Gastroesophageal sphincter (tissue), 4 donors: ENCODE results near the gene TMEM229A. TPM values are rescaled to one million over a fixed set of nuclear protein-coding genes. Genes with fewer than 3 reads are reported as not detected.
"Not testable (repeated sequence)": the region's sequence is repeated elsewhere in the genome, so short reads cannot be mapped to it uniquely, and the experiment has no call there.

Experiments
- ATAC-seq: fragments of 150-250 bp; one replicate; pipeline ENCODE4 v1.9.1; 2016; ENCODE audit warnings: mild to moderate bottlenecking, moderate library complexity
- H3K27ac ChIP-seq, 4 donors: fragments of 200-600 bp; sonication (generic) in 3 of 4; 1 replicate in 3 of 4; 2 replicates in 1 of 4; pipeline ENCODE4 v1.5.1; 2016 to 2019
- H3K27me3 ChIP-seq: fragments of 200-600 bp; sonication (generic); one replicate; pipeline ENCODE4 v1.5.1; 2019
- H3K36me3 ChIP-seq, 2 donors: fragments of 200-600 bp; sonication (generic); one replicate each; pipeline ENCODE4 v1.5.1; 2019; ENCODE audit warnings: control low read depth in 1 of 2
- H3K4me1 ChIP-seq, 3 donors: fragments of 200-600 bp; sonication (generic); 1 replicate in 2 of 3; 2 replicates in 1 of 3; pipeline ENCODE4 v1.5.1; 2016 to 2019; ENCODE audit warnings: control low read depth in 2 of 3
- H3K4me3 ChIP-seq, 2 donors: fragments of 200-600 bp; sonication (generic); one replicate each; pipeline ENCODE4 v1.5.1; 2019; ENCODE audit warnings: mild to moderate bottlenecking in 1 of 2, moderate library complexity in 1 of 2
- H3K9me3 ChIP-seq, 3 donors: fragments of 200-600 bp; sonication (generic); one replicate each; pipeline ENCODE4 v1.5.1; 2017 to 2019; ENCODE audit warnings: control low read depth in 2 of 3
- CTCF ChIP-seq, 4 experiments: fragments of 200-600 bp in 2 of 4; fragments of 450-650 bp in 2 of 4; sonication (generic) in 1 of 4; IDR thresholded peaks; one replicate each; pipeline ENCODE4 v1.5.1; 2017 to 2019; ENCODE audit warnings: antibody characterized with exemption in 4 of 4, mild to moderate bottlenecking in 2 of 4, moderate library complexity in 2 of 4
- EP300 ChIP-seq: sonication (generic); formaldehyde crosslinking; IDR thresholded peaks from one replicate; pipeline ENCODE4 v1.6.1; 2017; ENCODE audit warnings: antibody characterized with exemption, mild to moderate bottlenecking
- POLR2A ChIP-seq, 2 donors: fragments of 450-650 bp; IDR thresholded peaks; one replicate each; pipeline ENCODE4 v1.6.1; 2017; ENCODE audit warnings: antibody characterized with exemption in 2 of 2, mild to moderate bottlenecking in 2 of 2, moderate library complexity in 1 of 2
- POLR2AphosphoS5 ChIP-seq: sonication (generic); formaldehyde crosslinking; IDR thresholded peaks from one replicate; pipeline ENCODE4 v1.6.1; 2017; ENCODE audit warnings: antibody characterized with exemption
- WGBS, 2 donors: methylation state at CpG; one replicate each; pipeline ENCODE4 v1.1.5; 2018; ENCODE audit warnings: low coverage in 1 of 2; 5-methylcytosine and 5-hydroxymethylcytosine counted together
- total RNA-seq, 4 donors: library from RNA; depleted of rRNA; stranded (reverse); fragments of >200 nt; gene quantifications; one replicate each; pipeline ENCODE4 v1.1.0, GENCODE V29; 2016

The TMEM229A gene
- total RNA-seq, 4 donors from 2014 or later = 0.23 to 0.62 (median 0.54) TPM; not detected in 1

- 92 to 95% methylated on average over 4 of the region's 4 CpGs for WGBS, 2 donors
- Histone ChIP-seq H3K4me1 (peaks cover 0 to 22% (median 7%) of the 10 kb centered on the region in 3 donors), H3K4me3 (no peak overlapping the region), H3K27me3 (peaks cover 49% of the 10 kb centered on the region), H3K27ac (no peak overlapping the region), H3K9me3 (no peaks in the 10 kb centered on the region), H3K36me3 (no peaks in the 10 kb centered on the region)
- TF ChIP-seq POLR2AphosphoS5 (no peak), CTCF (IDR thresholded peaks at IDR 0.05) (no peak), POLR2A (IDR thresholded peaks at IDR 0.05) (no peak), EP300 (no peak)
- no peak for ATAC-seq
These were observed 3.3 kb downstream of the TMEM229A start for GRCh38 chr7:124029396-124030188.

- 93 to 100% methylated on average over 1 of the region's 1 CpG for WGBS, 2 donors
- no peaks in the 10 kb centered on the region for H3K36me3 ChIP-seq
- ATAC-seq = no peak
These were observed 5.6 kb downstream of the TMEM229A start for GRCh38 chr7:124027236-124027635.

GRCh38 chr7:124024329-124024728, 8.5 kb downstream of the TMEM229A start:
- not testable (repeated sequence) for H3K27ac ChIP-seq, H3K4me3 ChIP-seq, ATAC-seq, H3K9me3 ChIP-seq, H3K36me3 ChIP-seq, H3K27me3 ChIP-seq, H3K4me1 ChIP-seq
- WGBS, 2 donors = 83 to 93% methylated on average over 2 to 3 of the region's 3 CpGs

More at GRCh38 chr7:124027236-124027635, 5.6 kb downstream of the TMEM229A start:
- no peak overlapping the region for H3K4me3 ChIP-seq
- TF ChIP-seq CTCF (IDR thresholded peaks at IDR 0.05) = no peak
- no peak for TF ChIP-seq POLR2AphosphoS5
- TF ChIP-seq EP300 = no peak
- TF ChIP-seq POLR2A (IDR thresholded peaks at IDR 0.05) = no peak
- peaks cover 0 to 7% (median 4%) of the 10 kb centered on the region in 3 donors for H3K4me1 ChIP-seq
- peaks cover 35% of the 10 kb centered on the region for H3K27me3 ChIP-seq
- H3K9me3 ChIP-seq = no peaks in the 10 kb centered on the region
- H3K27ac ChIP-seq = no peak overlapping the region

GRCh38 chr7:124022551-124022950, 10.3 kb downstream of the TMEM229A start:
- ATAC-seq = no peak
- Histone ChIP-seq H3K36me3 (no peaks in the 10 kb centered on the region), H3K4me1 (no peaks in the 10 kb centered on the region), H3K27me3 (no peaks in the 10 kb centered on the region), H3K27ac (no peak overlapping the region), H3K9me3 (no peaks in the 10 kb centered on the region), H3K4me3 (no peak overlapping the region)
- TF ChIP-seq POLR2AphosphoS5 (no peak), EP300 (no peak), POLR2A (IDR thresholded peaks at IDR 0.05) (no peak), CTCF (IDR thresholded peaks at IDR 0.05) (no peak)
- 80% methylated on average over 1 of the region's 1 CpG; no CpG with 5 or more reads in 1 of the 2 donors for WGBS, 2 donors

GRCh38 chr7:124020060-124020459, 12.8 kb downstream of the TMEM229A start:
- TF ChIP-seq EP300 = no peak
- TF ChIP-seq POLR2AphosphoS5 = no peak
- no peak for TF ChIP-seq POLR2A (IDR thresholded peaks at IDR 0.05)
- no peaks in the 10 kb centered on the region for H3K4me1 ChIP-seq
- no peaks in the 10 kb centered on the region for H3K36me3 ChIP-seq
- no peaks in the 10 kb centered on the region for H3K27me3 ChIP-seq
- no peaks in the 10 kb centered on the region for H3K9me3 ChIP-seq
- no peak for ATAC-seq
- no peak overlapping the region for H3K27ac ChIP-seq
- no peak overlapping the region for H3K4me3 ChIP-seq
- 100% methylated on average over 1 of the region's 1 CpG for WGBS, 2 donors

- H3K4me1 ChIP-seq = no peaks in the 10 kb centered on the region
- 32 to 53% methylated on average over 3 of the region's 3 CpGs for WGBS, 2 donors
- no peak overlapping the region for H3K27ac ChIP-seq
- H3K4me3 ChIP-seq = no peak overlapping the region
- no peaks in the 10 kb centered on the region for H3K27me3 ChIP-seq
- ATAC-seq = no peak
- no peaks in the 10 kb centered on the region for H3K36me3 ChIP-seq
- no peaks in the 10 kb centered on the region for H3K9me3 ChIP-seq
- TF ChIP-seq CTCF (IDR thresholded peaks at IDR 0.05) (no peak), EP300 (no peak), POLR2A (IDR thresholded peaks at IDR 0.05) (no peak), POLR2AphosphoS5 (no peak)
These were observed 19.6 kb downstream of the TMEM229A start for GRCh38 chr7:124013306-124013705.
